HG03354 (cell line): ENCODE measurements around the gene CHRNB2.

Experiments
- ATAC-seq: cut with Tn5 transposase; IDR thresholded peaks from one replicate; pipeline ENCODE4 v1.9.1; 2021; ENCODE audit warnings: mild to moderate bottlenecking; ENCODE audit not compliant: unreplicated experiment, poor library complexity, severe bottlenecking

CHRNB2 gene

DNA sequence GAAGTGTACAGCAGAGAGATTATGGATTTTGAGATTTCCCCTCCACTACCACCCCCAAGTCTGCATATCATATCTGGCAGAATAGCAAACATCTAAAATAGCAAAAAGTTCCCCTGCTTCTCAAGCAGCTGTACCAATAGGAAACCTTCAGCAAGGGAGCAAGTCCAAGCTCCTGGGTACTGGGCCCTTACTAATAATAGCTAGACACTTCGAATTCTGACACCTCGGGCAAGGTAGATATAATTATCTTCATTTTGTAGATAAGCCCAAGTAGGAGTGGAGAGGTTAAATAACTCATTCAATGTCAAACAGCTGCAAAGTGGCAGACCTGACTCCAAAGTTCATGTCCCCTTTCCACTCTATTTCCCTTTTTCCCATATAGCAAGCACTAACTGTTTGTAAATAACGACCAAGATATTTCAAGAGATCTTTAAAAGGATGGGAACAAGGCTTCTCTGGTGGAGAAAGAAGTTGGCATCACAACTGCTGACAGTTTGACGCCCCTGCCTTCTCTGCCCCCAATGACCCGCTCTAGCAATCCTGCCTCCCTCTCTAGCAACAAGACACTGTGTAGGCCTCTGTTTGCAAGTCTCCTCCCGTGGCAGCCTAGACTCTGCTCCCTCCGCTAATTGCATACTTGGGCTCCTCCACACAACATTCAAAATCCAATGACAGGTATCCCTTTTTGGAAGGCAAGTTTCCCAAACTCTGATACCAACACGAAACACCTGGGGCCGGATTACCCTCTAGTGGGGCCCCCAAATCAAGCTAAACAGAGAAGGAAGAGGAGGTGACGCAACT, 59.1 kb downstream of the CHRNB2 start:
- peak; percentile 29 for ATAC-seq

DNA sequence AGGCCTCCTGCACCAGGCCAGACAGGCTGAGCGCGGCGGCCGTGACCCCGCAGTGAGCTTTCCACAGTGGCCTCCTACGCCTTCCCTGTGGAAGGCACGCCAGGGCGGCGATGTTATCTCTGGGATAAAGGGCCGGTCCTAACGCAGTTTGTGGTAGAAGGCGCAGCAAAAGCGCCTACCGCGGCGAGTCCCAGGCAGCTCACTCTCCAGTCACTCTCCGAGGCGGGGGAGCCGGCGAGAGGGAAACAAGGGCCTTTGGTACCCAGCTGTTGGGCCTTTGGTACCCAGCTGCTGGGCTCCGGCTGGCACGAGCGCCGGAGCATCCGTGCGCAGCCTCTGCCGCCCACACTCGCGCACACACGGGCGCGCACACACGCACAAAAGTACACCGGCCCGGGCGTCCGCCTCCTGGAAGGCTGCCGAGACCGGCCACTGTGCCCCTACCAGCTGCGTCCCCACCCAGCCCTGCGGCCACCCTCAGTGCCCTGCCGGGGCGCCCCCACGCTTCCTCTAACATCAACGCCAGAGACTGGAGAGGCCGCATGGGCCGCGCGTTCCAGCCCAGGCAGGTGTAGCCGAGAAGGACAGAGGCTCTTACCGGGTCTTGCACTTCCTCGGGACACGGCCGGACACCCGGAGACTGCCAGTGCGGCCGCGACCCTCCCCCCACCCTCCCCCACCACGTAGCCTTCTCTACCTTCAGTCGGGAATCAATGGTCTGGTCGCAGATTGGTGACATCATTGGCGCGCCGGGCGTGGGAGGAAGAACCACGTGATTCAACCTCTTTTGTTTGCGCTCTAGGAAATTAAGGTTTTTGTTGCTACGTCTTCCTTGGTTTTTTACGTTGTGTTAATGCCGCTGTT, 59.9 kb downstream of the CHRNB2 start:
- ATAC-seq, result peak; percentile 66

DNA sequence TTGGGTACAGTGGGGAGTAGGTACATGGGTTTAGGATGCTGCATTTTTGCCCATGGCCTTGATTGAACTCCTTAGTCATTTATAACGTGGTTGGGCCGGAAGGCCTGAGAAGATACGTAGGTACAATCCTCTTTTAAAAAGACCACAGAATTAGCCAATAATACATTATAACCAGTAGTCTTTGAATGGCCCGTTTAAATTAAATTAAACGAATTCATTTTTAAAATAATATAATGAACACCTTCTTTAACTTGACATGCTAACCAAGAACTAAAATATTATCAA, 60.5 kb downstream of the CHRNB2 start:
- peak; percentile 16 for ATAC-seq

DNA sequence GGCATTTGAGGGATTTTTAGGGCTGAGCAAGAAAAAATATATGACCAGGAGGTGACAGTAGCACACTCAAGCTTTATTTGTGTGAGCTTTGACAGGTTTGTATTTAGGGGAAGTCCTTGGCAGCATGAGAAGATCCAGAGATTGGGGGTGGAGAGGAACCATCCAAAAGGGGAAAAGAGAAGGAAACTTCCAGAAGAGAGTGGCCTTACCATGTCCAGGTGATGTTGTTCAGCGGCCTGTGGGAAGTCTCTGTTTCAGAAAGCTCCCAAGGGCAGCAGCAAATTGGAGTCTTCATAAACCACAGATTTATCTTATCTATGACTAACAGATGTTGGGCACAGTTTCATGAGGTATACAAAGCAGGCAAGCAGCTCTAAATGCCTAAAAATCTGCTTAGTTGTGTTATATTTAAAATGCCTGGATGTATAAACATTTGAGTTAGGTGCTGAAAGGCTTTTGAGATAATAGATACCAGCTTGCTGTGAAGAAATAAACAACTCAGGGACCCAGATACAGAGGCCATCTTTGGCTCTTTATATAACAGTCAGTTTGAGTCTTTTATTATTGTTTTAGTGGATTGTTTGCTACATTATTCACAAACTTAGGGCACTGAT, 61.6 kb downstream of the CHRNB2 start:
- no peak for ATAC-seq
